HepG2 (cell line): ENCODE data around the gene CDK10. TPM values are rescaled to one million over a fixed set of nuclear protein-coding genes. Genes with fewer than 3 reads are reported as not detected.

Source experiments
- ATAC-seq: fragments of 200-7000 bp; cut with Tn5 transposase; 3 replicates; pipeline ENCODE4 v1.9.1; 2020; ENCODE audit warnings: mild to moderate bottlenecking, moderate library complexity
- BruUV-seq: library from RNA; stranded (reverse); fragments of 400-500 nt; replicated peaks from 2 replicates; lab custom pipeline; 2021; lab: Mats Ljungman, UMichigan
- CTCF ChIA-PET: fragments of 300-600 bp; formaldehyde crosslinking; extraction: SDS; loops from one replicate; lab custom pipeline; 2021; ENCODE audit warnings: low total read pairs, inconsistent platforms, low intra/inter-chr PET ratio; lab: Yijun Ruan, JAX
- POLR2A ChIA-PET: fragments of 350-600 bp; sonication (Branson Sonifier 250); formaldehyde crosslinking; loops from one replicate; lab custom pipeline; 2020; ENCODE audit warnings: antibody characterized with exemption, inconsistent platforms; lab: Yijun Ruan, JAX
- DNase-seq: peaks from one replicate; pipeline ENCODE4 v3.0.0-alpha.2; 2015; ENCODE audit warnings: low spot score
- FAIRE-seq: peaks from 3 replicates; lab custom pipeline; 2011; peaks lifted over from hg19 to GRCh38; lab: Jason Lieb, UNC
- H2AFZ ChIP-seq: one replicate; pipeline ENCODE4 v1.6.1; 2011; ENCODE audit warnings: low read length, inconsistent platforms
- H3K27ac ChIP-seq: fragments of 300-600 bp; 3 replicates; pipeline ENCODE4 v1.8.0; 2011; ENCODE audit warnings: mixed run types, mild to moderate bottlenecking, mixed read lengths, low read length, inconsistent platforms; ENCODE audit not compliant: insufficient read depth; ENCODE audit errors: extremely low read length
- H3K27me3 ChIP-seq, 2 experiments: fragments of 200-600 bp in 1 of 2; 2 replicates in 1 of 2; 3 replicates in 1 of 2; pipeline versions ENCODE4 v1.6.0 to v1.8.0; 2011; ENCODE audit warnings: low read length in 2 of 2, mild to moderate bottlenecking in 2 of 2, moderate library complexity in 2 of 2, inconsistent platforms in 1 of 2; ENCODE audit not compliant: insufficient read depth in 2 of 2, control insufficient read depth in 1 of 2
- H3K36me3 ChIP-seq, 2 experiments: fragments of 200-600 bp in 1 of 2; replicated peaks in 1 of 2; 2 replicates in 1 of 2; 3 replicates in 1 of 2; pipeline versions ENCODE4 v1.5.1 to v1.8.0; 2011; ENCODE audit warnings: low read length in 2 of 2, inconsistent platforms in 1 of 2; ENCODE audit not compliant: insufficient read depth in 2 of 2, control insufficient read depth in 1 of 2
- H3K4me1 ChIP-seq: 2 replicates; pipeline ENCODE4 v1.5.1; 2012; ENCODE audit warnings: low read length, inconsistent platforms; ENCODE audit not compliant: insufficient read depth
- H3K4me2 ChIP-seq: 2 replicates; pipeline ENCODE4 v1.6.0; 2011; ENCODE audit warnings: low read depth, low read length, inconsistent platforms
- H3K4me3 ChIP-seq, 3 experiments: fragments of 200-600 bp in 1 of 3; sonication (generic), shearing (Covaris generic) in 1 of 3; replicated peaks in 1 of 3; 2 replicates each; pipeline ENCODE4 v1.5.1; 2011 to 2016; ENCODE audit warnings: low read length in 3 of 3, inconsistent platforms in 2 of 3, low read depth in 2 of 3, mild to moderate bottlenecking in 2 of 3, control low read depth in 1 of 3, mixed read lengths in 1 of 3; ENCODE audit not compliant: insufficient read depth in 1 of 3
- H3K79me2 ChIP-seq: one replicate; pipeline ENCODE4 v1.6.1; 2011; ENCODE audit warnings: low read length, inconsistent platforms; ENCODE audit not compliant: insufficient read depth
- H3K9ac ChIP-seq: 2 replicates; pipeline ENCODE4 v1.6.0; 2011; ENCODE audit warnings: mild to moderate bottlenecking, low read depth, low read length, inconsistent platforms; ENCODE audit not compliant: insufficient read depth
- H3K9me3 ChIP-seq: 2 replicates; pipeline ENCODE4 v1.5.1; 2012; ENCODE audit warnings: mild to moderate bottlenecking, low read length
- H4K20me1 ChIP-seq: 2 replicates; pipeline ENCODE4 v1.6.0; 2011; ENCODE audit warnings: inconsistent platforms, mild to moderate bottlenecking, low read length, moderate library complexity; ENCODE audit not compliant: insufficient read depth
- CBX2 ChIP-seq, 2 experiments: fragments of 200-600 bp in 1 of 2; sonication (generic); formaldehyde crosslinking in 1 of 2; IDR thresholded peaks; 2 replicates each; pipeline versions ENCODE4 v1.7.0 to v1.8.1; 2018 to 2022; ENCODE audit warnings: low read depth in 2 of 2, low read length in 1 of 2, mild to moderate bottlenecking in 1 of 2, missing genetic modification reagents in 1 of 2
- DNMT3B ChIP-seq: conservative IDR thresholded peaks from 2 replicates; pipeline ENCODE4 v1.6.1; 2016; ENCODE audit warnings: missing biosample characterization, control low read depth
- HNF1B ChIP-seq: sonication (generic); formaldehyde crosslinking; IDR thresholded peaks from 2 replicates; pipeline ENCODE4 v1.5.1; 2020; ENCODE audit warnings: mild to moderate bottlenecking, moderate library complexity, missing genetic modification reagents
- MED1 ChIP-seq: sonication (generic); formaldehyde crosslinking; IDR thresholded peaks from 2 replicates; pipeline ENCODE4 v1.4.0; 2020; ENCODE audit warnings: missing genetic modification reagents
- SRSF4 ChIP-seq: fragments of 200-400 bp; formaldehyde crosslinking; IDR thresholded peaks from one replicate; pipeline ENCODE4 v1.6.1; 2018; ENCODE audit warnings: mild to moderate bottlenecking, low read depth, low read length, moderate library complexity; ENCODE audit not compliant: poor library complexity, severe bottlenecking
- THAP11 ChIP-seq: IDR thresholded peaks from 2 replicates; pipeline ENCODE4 v1.6.1; 2016; ENCODE audit warnings: missing biosample characterization, missing genetic modification reagents
- TOE1 ChIP-seq: sonication (generic); formaldehyde crosslinking; IDR thresholded peaks from 2 replicates; pipeline ENCODE4 v1.4.0; 2020; ENCODE audit warnings: mild to moderate bottlenecking, missing genetic modification reagents
- ZHX1 ChIP-seq: sonication (generic); formaldehyde crosslinking; IDR thresholded peaks from 2 replicates; pipeline ENCODE4 v1.8.1; 2022; ENCODE audit warnings: low read depth, mild to moderate bottlenecking, missing genetic modification reagents
- ZNF142 ChIP-seq: sonication (generic); formaldehyde crosslinking; IDR thresholded peaks from 2 replicates; pipeline ENCODE4 v1.4.0; 2020; ENCODE audit warnings: missing genetic modification reagents
- ZNF543 ChIP-seq: sonication (generic); formaldehyde crosslinking; IDR thresholded peaks from 2 replicates; pipeline ENCODE4 v1.4.0; 2020; ENCODE audit warnings: mild to moderate bottlenecking, missing genetic modification reagents
- ZNF891 ChIP-seq: sonication (generic); formaldehyde crosslinking; IDR thresholded peaks from 2 replicates; pipeline ENCODE4 v1.5.0; 2020; ENCODE audit warnings: mild to moderate bottlenecking, missing genetic modification reagents
- WGBS: methylation state at CpG from one replicate; pipeline ENCODE4 v1.1.6; 2017; ENCODE audit warnings: low lambda C conversion rate; 5-methylcytosine and 5-hydroxymethylcytosine counted together
- in situ Hi-C: cut with HindIII; loops from 2 replicates; pipeline ENCODE4 v1.10.0; 2017; ENCODE audit warnings: low pct_unique_long_range_greater_than_20kb; ENCODE audit not compliant: extremely low pct_ligation_motif_present
- intact Hi-C: fragments of 100-400 bp; cut with micrococcal nuclease; formaldehyde crosslinking; loops from one replicate; pipeline ENCODE4 v1.10.0; 2022; ENCODE audit not compliant: unreplicated experiment
- polyA plus RNA-seq, 8 experiments: library from polyadenylated mRNA; depleted of rRNA in 3 of 8; stranded (reverse) in 7 of 8; unstranded in 1 of 8; fragments of >200 nt; fragmentation: Illumina TruSeq in 4 of 8; extraction: Trizol in 4 of 8; gene quantifications; 2 replicates each; pipeline versions ENCODE4 v1.2.1 to v1.2.3, GENCODE V29; 2011 to 2016; ENCODE audit warnings: low read depth in 4 of 8, missing spikeins in 1 of 8, mixed read lengths in 1 of 8; ENCODE audit not compliant: insufficient read depth in 1 of 8
- total RNA-seq, 5 experiments: library from RNA; depleted of rRNA; stranded (reverse); fragments of >200 nt; fragmentation: Illumina TruSeq; extraction: Trizol; gene quantifications; 2 replicates each; pipeline ENCODE4 v1.2.3, GENCODE V29; 2016; ENCODE audit warnings: low read depth in 1 of 5

The CDK10 gene
- total and polyA plus RNA-seq, 2 of the 13 experiments (the other 11 are each of a cell fraction or from before 2014, with no cell fraction given), result 2.5 to 3.9 TPM

- Histone ChIP-seq H3K36me3 (peaks cover 13 to 37% of the 10 kb centered on the region in 2 experiments), H3K27me3 (no peaks in the 10 kb centered on the region; a peak in 1 of 5 replicates), H2AFZ (peak within 1 kb of the TSS; percentile 81), H3K4me3 (peak within 1 kb of the TSS; percentile 91 to 100 (median 99)), H3K4me1 (peaks cover 38% of the 10 kb centered on the region), H3K9ac (peak within 1 kb of the TSS; percentile 96), H3K27ac (peak within 1 kb of the TSS; percentile 64), H4K20me1 (no peaks in the 10 kb centered on the region), H3K9me3 (no peaks in the 10 kb centered on the region), H3K4me2 (peak within 1 kb of the TSS; percentile 97), H3K79me2 (peaks cover 49% of the 10 kb centered on the region)
- FAIRE-seq (peak; percentile 94), DNase-seq (peak; percentile 78), ATAC-seq (peak; percentile 93)
- POLR2A ChIA-PET, result interaction anchor here (0.5 to 2.8 kb wide), 5 partner anchors 30 to 335 kb away, joined by 3 to 21 read pairs (median 5); partner anchors contain the start of genes CDK10 and SPATA2L
- intact Hi-C loops, result loop anchor here (2.0 kb wide), 1 partner anchor 43 kb away; the partner anchor contains the start of gene SPATA2L
- under 1% methylated on average over 37 of the region's 99 CpGs for WGBS
- CTCF ChIA-PET, result interaction anchor here (1.1 kb wide), 1 partner anchor 16 kb away, joined by 3 read pairs; no protein-coding TSS in a partner anchor
- no TSS peak for BruUV-seq
- in situ Hi-C loops, result loop anchor here (5.0 kb wide), 1 partner anchor 45 kb away; the partner anchor contains the start of gene SPATA2L
- TF ChIP-seq DNMT3B (no peak), SRSF4 (no peak), ZNF142 (CRISPR knock-in tag) (no peak), ZNF543 (no peak; the same call in none of the 2 replicates), MED1 (CRISPR knock-in tag) (peak; percentile 69), CBX2 (IDR thresholded peaks at IDR 0.05; ENCODE audit: low read depth, low read length) (no peak), CBX2 (CRISPR knock-in tag; IDR thresholded peaks at IDR 0.05; ENCODE audit: low read depth) (no peak), THAP11 (CRISPR knock-in tag) (peak; percentile 90), ZHX1 (CRISPR knock-in tag) (0 out of 2 replicates have a peak, but pooled peaks have one; percentile 39), ZNF891 (CRISPR knock-in tag) (no peak), HNF1B (CRISPR knock-in tag) (peak; percentile 72; the same call in 1 of the 2 replicates), TOE1 (CRISPR knock-in tag) (0 out of 2 replicates have a peak, but pooled peaks have one; percentile 16)
Observed at GRCh38 chr16:89657442-89658220, 28.9 kb upstream of the CDK10 start, which contains the start of the genes CHMP1A and SPATA33. CHMP1A (minus strand) TSS chr16:89657708; CDS start chr16:89657588, 120 bp downstream. SPATA33 (plus strand) TSS chr16:89657836; CDS start chr16:89657912, 76 bp downstream.
